ENCODE data around the gene NELFB. TPM values are rescaled to one million over a fixed set of nuclear protein-coding genes. Genes with fewer than 3 reads are reported as not detected.

Gene NELFB
- total and polyA plus RNA-seq, 4 donors = 21.7 to 47.9 (median 38.2) TPM

DNA sequence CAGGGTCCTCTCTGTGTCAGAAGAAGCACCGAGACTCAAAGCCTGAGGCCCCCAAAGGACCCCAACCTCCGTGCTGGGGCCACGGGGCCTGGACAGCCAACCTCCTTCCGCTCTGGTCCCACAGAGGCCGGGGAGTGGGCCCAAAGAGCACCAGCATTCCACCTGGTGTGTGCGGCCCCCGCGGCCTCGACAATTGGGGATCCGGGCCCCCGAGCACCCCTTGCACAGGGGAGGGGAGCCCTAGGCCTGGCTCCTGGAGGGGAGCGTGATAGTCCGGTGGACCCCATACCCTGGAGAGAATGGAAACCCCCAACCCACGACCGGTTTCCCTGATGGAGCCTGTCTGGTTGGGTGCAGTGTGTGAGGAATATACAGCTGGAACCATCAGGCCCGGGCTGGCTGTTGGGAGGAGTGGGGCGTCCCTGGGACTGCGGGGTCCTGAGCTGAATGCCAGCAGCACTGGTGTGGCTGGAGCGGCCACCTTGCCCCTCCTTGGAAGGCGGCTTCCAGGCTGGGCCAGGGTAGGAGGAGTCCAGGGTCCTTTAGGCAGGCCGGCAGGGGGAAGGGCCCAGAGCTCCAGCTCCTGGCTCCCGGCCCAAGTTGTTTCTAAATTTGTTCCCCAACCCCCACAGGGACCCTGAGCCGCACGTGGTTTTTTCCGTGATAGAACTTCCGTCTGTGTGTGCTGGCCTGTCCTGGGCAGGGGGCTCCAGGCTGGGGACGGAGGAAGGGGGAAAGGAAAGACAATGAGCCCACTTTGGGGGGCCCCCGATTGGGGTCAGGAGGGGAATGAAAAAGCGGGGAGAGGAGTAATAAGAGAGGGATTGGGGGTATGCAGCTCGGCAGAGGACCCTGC is 21.6 kb downstream of the NELFB start:
- H3K4me1 ChIP-seq (ENCODE audit: control insufficient read depth in 1 of 2, insufficient read depth in 2 of 2, low read length in 2 of 2) = no peaks in the 10 kb centered on the region
- intact Hi-C loops (cut with DNase I) = no loop called here
- no peaks in the 10 kb centered on the region for H3K9me3 ChIP-seq (ENCODE audit: control insufficient read depth, low read length)
- peak; percentile 82 for ATAC-seq (ENCODE audit: low FRiP score)
- peak overlapping the region in 1 of 2 donors; percentile 39 for H3K27ac ChIP-seq (ENCODE audit: low read depth in 1 of 2, low read length in 2 of 2)
- peaks cover 0 to 3% of the 10 kb centered on the region in 2 donors for H3K36me3 ChIP-seq (ENCODE audit: control insufficient read depth in 1 of 2, insufficient read depth in 2 of 2, low read length in 1 of 2)
- no peak overlapping the region for H3K4me3 ChIP-seq (ENCODE audit: low read length in 2 of 2)
- no peaks in the 10 kb centered on the region for H3K27me3 ChIP-seq (ENCODE audit: control insufficient read depth in 1 of 2, insufficient read depth in 2 of 2, low read length in 1 of 2)
- WGBS, 2 donors = 28% methylated on average over 30 of the region's 30 CpGs
- peak; percentile 89 to 91 for DNase-seq

DNA sequence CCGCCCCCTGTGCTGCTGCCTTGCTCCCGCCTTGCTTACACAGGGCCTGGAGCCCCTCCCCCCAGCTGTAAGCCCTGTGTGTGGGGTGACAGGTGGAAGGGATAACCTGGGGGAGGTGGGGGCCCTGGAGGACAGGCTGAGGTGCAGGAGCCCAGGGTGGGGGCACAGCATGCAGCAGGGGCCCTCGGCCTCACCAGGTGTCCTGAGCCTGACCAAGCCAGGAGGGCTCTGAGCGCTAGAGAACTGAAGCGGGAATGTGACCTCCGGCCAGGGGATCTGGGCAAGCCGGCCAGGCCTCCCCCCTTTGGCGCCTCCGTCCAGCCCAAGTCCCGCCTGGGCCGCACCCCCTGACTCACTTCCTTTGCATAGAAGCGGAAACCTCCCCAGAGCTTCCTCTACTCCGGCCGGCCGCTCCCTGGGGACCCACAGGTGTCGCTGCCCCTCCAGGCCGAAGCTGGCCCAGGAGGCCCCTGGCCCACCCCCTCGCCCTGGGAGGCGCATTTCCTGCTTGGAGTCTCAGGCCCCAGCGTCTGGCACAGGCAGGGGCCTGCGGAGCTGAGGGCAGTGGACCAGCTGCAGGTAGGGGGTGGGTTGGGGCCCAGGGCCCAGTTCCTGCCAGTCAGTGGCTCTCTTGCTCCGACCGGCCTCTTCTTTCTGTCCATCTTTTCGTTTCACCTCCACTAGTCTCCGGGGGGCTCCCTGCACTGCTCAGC is 22.4 kb downstream of the NELFB start, which contains the start of gene TOR4A:
Gene TOR4A (plus strand): TSS at position 398 of the 713 bp plus-strand sequence. CDS start 964 bp downstream, outside the sequence.
- ATAC-seq (ENCODE audit: low FRiP score) = peak; percentile 79
- no peaks in the 10 kb centered on the region for H3K27me3 ChIP-seq (ENCODE audit: control insufficient read depth in 1 of 2, insufficient read depth in 2 of 2, low read length in 1 of 2)
- WGBS, 2 donors = 10 to 12% methylated on average over 21 to 25 of the region's 25 CpGs
- H3K4me3 ChIP-seq (ENCODE audit: low read length in 2 of 2) = peak within 1 kb of the TSS; percentile 31 to 40
- H3K9me3 ChIP-seq (ENCODE audit: control insufficient read depth, low read length) = no peaks in the 10 kb centered on the region
- intact Hi-C loops (cut with DNase I) = no loop called here
- H3K4me1 ChIP-seq (ENCODE audit: control insufficient read depth in 1 of 2, insufficient read depth in 2 of 2, low read length in 2 of 2) = no peaks in the 10 kb centered on the region
- peak; percentile 93 to 94 for DNase-seq
- H3K36me3 ChIP-seq (ENCODE audit: control insufficient read depth in 1 of 2, insufficient read depth in 2 of 2, low read length in 1 of 2) = peaks cover 0 to 3% of the 10 kb centered on the region in 2 donors
- peak within 1 kb of the TSS in 1 of 2 donors; percentile 39 for H3K27ac ChIP-seq (ENCODE audit: low read depth in 1 of 2, low read length in 2 of 2)

DNA sequence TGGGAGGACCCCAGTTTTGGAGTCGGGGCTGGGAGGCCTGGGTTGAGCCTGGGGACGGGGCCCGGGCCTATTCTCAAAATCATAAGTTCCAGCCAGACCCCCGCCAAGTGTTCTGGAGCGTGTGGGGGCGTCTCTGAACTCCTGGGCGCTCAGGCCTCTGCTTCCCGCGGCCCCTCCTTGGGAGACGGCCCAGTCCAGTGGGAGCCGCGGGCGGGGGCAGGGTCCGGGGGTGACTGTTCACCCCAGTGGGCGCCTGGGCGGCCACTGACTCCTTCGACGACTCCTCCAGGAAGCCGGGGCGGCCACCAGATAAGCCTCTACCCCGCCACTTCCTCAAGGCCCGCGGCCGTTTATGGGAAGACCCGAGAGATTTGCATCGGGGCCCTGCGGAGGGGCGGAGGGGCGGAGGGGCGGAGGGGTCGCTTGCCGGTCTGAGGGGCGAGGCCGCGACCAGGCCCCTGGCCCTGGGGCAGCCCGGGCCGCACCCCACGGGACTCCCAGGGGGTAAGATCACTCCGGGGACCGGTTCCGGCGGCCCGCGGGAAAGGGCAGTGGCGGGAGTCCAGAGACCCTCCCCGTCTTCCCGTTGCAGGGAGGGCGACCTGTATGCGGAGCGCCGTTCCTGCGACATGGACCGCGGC is 23.1 kb downstream of the NELFB start:
- H3K4me3 ChIP-seq (ENCODE audit: low read length in 2 of 2) = peak overlapping the region; percentile 31 to 40
- H3K36me3 ChIP-seq (ENCODE audit: control insufficient read depth in 1 of 2, insufficient read depth in 2 of 2, low read length in 1 of 2) = peaks cover 0 to 3% of the 10 kb centered on the region in 2 donors
- no peaks in the 10 kb centered on the region for H3K27me3 ChIP-seq (ENCODE audit: control insufficient read depth in 1 of 2, insufficient read depth in 2 of 2, low read length in 1 of 2)
- no peaks in the 10 kb centered on the region for H3K4me1 ChIP-seq (ENCODE audit: control insufficient read depth in 1 of 2, insufficient read depth in 2 of 2, low read length in 2 of 2)
- DNase-seq (peak; percentile 56 to 80), ATAC-seq (ENCODE audit: low FRiP score) (no peak)
- 15 to 18% methylated on average over 35 to 54 of the region's 54 CpGs for WGBS, 2 donors
- H3K27ac ChIP-seq (ENCODE audit: low read depth in 1 of 2, low read length in 2 of 2) = peak overlapping the region in 1 of 2 donors; percentile 23
- no peaks in the 10 kb centered on the region for H3K9me3 ChIP-seq (ENCODE audit: control insufficient read depth, low read length)
- intact Hi-C loops (cut with DNase I) = no loop called here

DNA sequence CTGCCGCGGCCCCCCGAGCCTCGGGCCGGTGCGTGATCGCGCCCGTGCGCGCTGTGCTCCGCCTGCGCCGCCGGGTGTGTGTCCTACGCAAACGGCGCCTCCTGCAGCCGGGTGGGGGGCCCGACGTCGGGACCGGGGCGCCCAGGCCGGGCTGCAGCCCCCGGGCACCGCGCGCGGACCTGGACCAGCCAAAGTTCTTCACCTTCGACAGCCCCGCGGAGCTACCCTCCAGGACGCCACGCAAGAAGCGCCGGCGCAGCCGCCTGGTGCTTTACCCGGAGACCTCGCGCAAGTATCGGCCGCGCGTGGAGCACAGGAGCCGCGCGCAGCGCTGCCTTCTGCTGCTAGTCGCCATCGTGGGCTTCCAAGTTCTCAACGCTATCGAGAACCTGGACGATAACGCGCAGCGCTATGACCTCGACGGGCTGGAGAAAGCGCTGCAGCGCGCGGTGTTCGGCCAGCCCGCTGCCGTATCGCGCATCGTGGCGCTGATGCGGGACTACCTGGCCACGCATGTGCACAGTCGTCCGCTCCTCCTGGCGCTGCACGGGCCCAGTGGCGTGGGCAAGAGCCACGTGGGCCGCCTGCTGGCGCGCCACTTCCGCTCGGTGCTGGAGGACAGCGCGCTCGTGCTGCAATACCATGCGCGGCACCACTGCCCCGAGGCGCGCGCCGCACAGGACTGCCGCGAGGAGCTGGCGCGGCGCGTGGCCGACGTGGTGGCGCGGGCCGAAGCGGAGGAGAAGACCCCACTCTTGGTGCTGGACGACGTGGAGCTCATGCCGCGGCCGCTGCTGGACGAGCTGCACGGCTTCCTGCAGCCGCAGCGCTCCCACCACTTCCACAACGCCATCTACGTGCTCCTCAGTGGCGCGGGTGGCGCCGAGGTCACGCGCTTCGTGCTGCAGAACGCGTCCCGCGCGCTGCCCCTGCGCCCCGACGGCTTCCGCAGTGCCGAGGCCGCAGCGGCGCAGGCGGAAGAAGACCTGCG is 23.9 kb downstream of the NELFB start:
- ATAC-seq (ENCODE audit: low FRiP score) (no peak), DNase-seq (peak in 1 of 2 donors; percentile 76)
- no peaks in the 10 kb centered on the region for H3K4me1 ChIP-seq (ENCODE audit: control insufficient read depth in 1 of 2, insufficient read depth in 2 of 2, low read length in 2 of 2)
- H3K9me3 ChIP-seq (ENCODE audit: control insufficient read depth, low read length) = no peaks in the 10 kb centered on the region
- 79 to 88% methylated on average over 119 to 139 of the region's 139 CpGs for WGBS, 2 donors
- no peak overlapping the region for H3K4me3 ChIP-seq (ENCODE audit: low read length in 2 of 2)
- intact Hi-C loops (cut with DNase I) = no loop called here
- H3K36me3 ChIP-seq (ENCODE audit: control insufficient read depth in 1 of 2, insufficient read depth in 2 of 2, low read length in 1 of 2) = peaks cover 0 to 3% of the 10 kb centered on the region in 2 donors
- no peaks in the 10 kb centered on the region for H3K27me3 ChIP-seq (ENCODE audit: control insufficient read depth in 1 of 2, insufficient read depth in 2 of 2, low read length in 1 of 2)
- no peak overlapping the region for H3K27ac ChIP-seq (ENCODE audit: low read depth in 1 of 2, low read length in 2 of 2)

DNA sequence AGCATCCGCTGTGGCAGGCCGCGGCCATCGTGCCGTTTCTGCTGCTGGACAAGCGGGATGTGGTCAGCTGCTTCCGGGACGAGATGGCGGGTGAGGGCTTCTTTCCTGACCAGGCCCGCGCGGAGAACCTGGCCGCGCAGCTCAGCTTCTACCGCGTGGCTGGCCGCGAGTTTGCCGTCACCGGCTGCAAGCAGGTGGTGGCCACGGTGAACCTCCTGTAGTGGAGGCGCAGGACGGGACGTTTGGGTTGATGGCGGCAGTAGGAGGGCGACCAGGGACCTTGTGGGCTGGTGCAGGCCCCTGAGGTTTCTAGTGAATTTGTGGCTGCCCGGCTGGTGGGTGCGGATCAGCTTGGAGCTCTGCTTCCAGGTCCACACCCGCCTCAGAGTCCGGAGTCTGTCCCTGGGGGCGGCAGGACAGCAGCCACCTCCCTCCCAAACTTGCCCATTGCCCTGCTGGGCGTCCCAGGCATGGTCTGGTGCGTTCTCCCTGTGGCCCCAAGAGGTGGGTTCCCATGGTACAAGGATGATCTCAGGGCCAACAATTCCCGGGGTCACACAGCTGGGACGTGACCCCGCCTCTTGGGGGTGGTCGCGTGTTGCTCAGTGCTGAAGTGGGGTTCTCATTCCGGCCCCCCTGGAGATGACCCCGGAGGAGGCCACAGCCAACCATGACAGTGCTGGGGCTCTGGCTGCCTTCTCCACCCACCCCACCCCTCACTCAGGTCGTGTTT is 24.8 kb downstream of the NELFB start:
- ATAC-seq (ENCODE audit: low FRiP score) = no peak
- Histone ChIP-seq H3K4me1 (ENCODE audit: control insufficient read depth in 1 of 2, insufficient read depth in 2 of 2, low read length in 2 of 2) (no peaks in the 10 kb centered on the region), H3K9me3 (ENCODE audit: control insufficient read depth, low read length) (no peaks in the 10 kb centered on the region), H3K36me3 (ENCODE audit: control insufficient read depth in 1 of 2, insufficient read depth in 2 of 2, low read length in 1 of 2) (peaks cover 0 to 3% of the 10 kb centered on the region in 2 donors), H3K4me3 (ENCODE audit: low read length in 2 of 2) (no peak overlapping the region), H3K27ac (ENCODE audit: low read depth in 1 of 2, low read length in 2 of 2) (no peak overlapping the region), H3K27me3 (ENCODE audit: control insufficient read depth in 1 of 2, insufficient read depth in 2 of 2, low read length in 1 of 2) (no peaks in the 10 kb centered on the region)
- WGBS, 2 donors = 90 to 94% methylated on average over 41 of the region's 41 CpGs
- DNase-seq = peak in 1 of 2 donors; percentile 73
- intact Hi-C loops (cut with DNase I) = no loop called here

DNA sequence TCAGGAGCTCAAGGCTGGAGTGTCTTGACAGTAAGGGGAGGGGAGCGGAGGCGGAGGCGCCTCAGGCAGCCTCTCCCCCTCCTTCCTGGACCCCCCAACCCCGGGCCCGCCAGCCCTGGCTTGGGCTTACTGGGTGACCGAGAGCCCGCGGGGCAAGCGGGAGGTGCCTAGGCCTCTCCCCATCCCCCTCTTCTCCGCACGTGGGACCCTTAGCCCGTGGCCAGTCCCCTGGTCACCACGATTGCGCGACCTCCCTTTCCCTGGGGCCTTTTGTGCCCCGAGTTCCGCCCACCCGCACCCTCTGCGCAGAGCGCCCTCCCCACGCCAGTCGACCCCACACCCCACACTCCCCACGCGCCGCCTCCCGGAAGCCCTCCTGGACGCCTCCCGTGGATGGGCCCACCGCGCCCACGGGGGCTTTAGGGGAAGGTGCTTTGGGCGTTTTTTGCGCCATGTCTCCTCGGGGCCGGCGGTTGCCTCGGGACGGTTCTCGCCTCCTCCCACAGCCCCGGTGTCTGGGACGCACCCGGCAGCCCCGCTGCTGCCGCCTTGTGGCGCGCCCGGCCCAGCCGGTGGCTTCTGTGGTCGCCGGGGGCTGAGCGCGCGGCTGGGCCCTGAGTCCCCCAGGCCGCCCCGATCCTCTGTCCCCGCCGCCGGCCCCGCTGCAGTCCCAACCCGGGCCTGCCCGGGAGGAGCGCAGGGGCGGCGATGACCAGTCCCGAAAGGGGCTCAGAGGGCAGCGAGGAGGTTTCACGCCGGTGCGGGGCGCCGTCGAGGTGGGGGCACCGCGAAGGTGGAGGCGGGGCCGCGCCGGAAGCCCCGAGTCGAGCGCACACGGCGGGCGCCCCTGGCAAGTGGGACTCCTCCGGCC is 25.6 kb downstream of the NELFB start:
- no peak for ATAC-seq (ENCODE audit: low FRiP score)
- no peaks in the 10 kb centered on the region for H3K4me1 ChIP-seq (ENCODE audit: control insufficient read depth in 1 of 2, insufficient read depth in 2 of 2, low read length in 2 of 2)
- DNase-seq = peak; percentile 48 to 75
- H3K27me3 ChIP-seq (ENCODE audit: control insufficient read depth in 1 of 2, insufficient read depth in 2 of 2, low read length in 1 of 2) = no peaks in the 10 kb centered on the region
- WGBS, 2 donors = 62 to 67% methylated on average over 76 to 85 of the region's 85 CpGs
- no peak overlapping the region for H3K27ac ChIP-seq (ENCODE audit: low read depth in 1 of 2, low read length in 2 of 2)
- H3K36me3 ChIP-seq (ENCODE audit: control insufficient read depth in 1 of 2, insufficient read depth in 2 of 2, low read length in 1 of 2) = peaks cover 0 to 3% of the 10 kb centered on the region in 2 donors
- intact Hi-C loops (cut with DNase I) = no loop called here
- no peak overlapping the region for H3K4me3 ChIP-seq (ENCODE audit: low read length in 2 of 2)
- H3K9me3 ChIP-seq (ENCODE audit: control insufficient read depth, low read length) = no peaks in the 10 kb centered on the region

Data from aorta (tissue), 5 donors.